ENCODE measurements around the gene FOSL1. TPM values are rescaled to one million over a fixed set of nuclear protein-coding genes. Genes with fewer than 3 reads are reported as not detected.
A peak's percentile ranks its signal among the peaks of the same experiment; 100 is the strongest.

FOSL1 gene
- total and polyA plus RNA-seq, 2 donors (not counting 3 experiments of a cell fraction or from before 2014, with no cell fraction given) = 18.1 to 53.8 TPM

GRCh38 chr11:65917434-65918210 lies 17.4 kb upstream of the FOSL1 start:
- Histone ChIP-seq H3K9me1 (replicated peaks; ENCODE audit: control insufficient read depth, extremely low read depth, insufficient read depth, low read length) (no peaks in the 10 kb centered on the region), H3K79me2 (ENCODE audit: control insufficient read depth, insufficient read depth, low read length) (peaks cover 37% of the 10 kb centered on the region), H3K9me3 (replicated peaks; ENCODE audit: control insufficient read depth, insufficient read depth, low read length) (no peaks in the 10 kb centered on the region), H3K4me3 (replicated peaks in 1 of 3; ENCODE audit: insufficient read depth in 1 of 3, low read depth in 1 of 3, low read length in 3 of 3) (peak overlapping the region; percentile 46 to 90 (median 71)), H3K9ac (replicated peaks; ENCODE audit: extremely low read depth, insufficient read depth, low read length) (peak overlapping the region; percentile 92), H3K4me2 (ENCODE audit: insufficient read depth, low read length) (peak overlapping the region; percentile 69), H2AFZ (ENCODE audit: low read depth, low read length) (no peak overlapping the region), H3K4me1 (ENCODE audit: control insufficient read depth, extremely low read depth, insufficient read depth, low read length) (peaks cover 55% of the 10 kb centered on the region), H3K27ac (ENCODE audit: insufficient read depth, low read depth, low read length) (peak overlapping the region; percentile 92), H4K20me1 (replicated peaks; ENCODE audit: control insufficient read depth, extremely low read depth, insufficient read depth, low read length) (no peaks in the 10 kb centered on the region), H3K36me3 (ENCODE audit: control insufficient read depth in 2 of 2, extremely low read depth in 1 of 2, insufficient read depth in 2 of 2, low read length in 2 of 2) (peaks cover 4 to 5% of the 10 kb centered on the region in 2 experiments), H3K27me3 (ENCODE audit: control insufficient read depth in 2 of 2, insufficient read depth in 2 of 2, low read length in 2 of 2) (no peaks in the 10 kb centered on the region)
- ChIA-PET CTCF (interaction anchor here (0.9 to 4.9 kb wide), 2 partner anchors 27 to 33 kb away, joined by 4 to 73 read pairs; partner anchors contain the start of genes CCDC85B and FIBP), POLR2A (interaction anchor here (0.9 to 2.1 kb wide), 4 partner anchors 16 to 58 kb away, joined by 3 to 7 read pairs (median 5); partner anchors contain the start of genes CCDC85B and FOSL1)
- FAIRE-seq (no peak), DNase-seq (ENCODE audit: low read depth, low spot score) (no peak)
- TF ChIP-seq POLR2A (IDR thresholded peaks at IDR 0.05; ENCODE audit: low read depth, low read length) (peak; percentile 16), MYC (IDR thresholded peaks at IDR 0.05; ENCODE audit: low read depth, low read length) (no peak), CTCF (IDR thresholded peaks at IDR 0.05; ENCODE audit: extremely low read depth in 1 of 2, insufficient read depth in 1 of 2, low read depth in 1 of 2, low read length in 2 of 2) (no peak), JUN (IDR thresholded peaks at IDR 0.05; ENCODE audit: borderline replicate concordance, insufficient read depth, insufficient read length, low read depth) (no peak)
- intact Hi-C loops (cut with micrococcal nuclease) (loop anchor here (5.0 kb wide), 1 partner anchor 135 kb away; the partner anchor contains the start of gene SF3B2), dilution Hi-C loops (cut with MboI; ENCODE audit: extremely low pct_ligation_motif_present, low sequenced_read_pairs) (no loop called here)
- TSS peak; percentile 30 for BruUV-seq (replicated peaks)

All from endothelial cell of umbilical vein (primary cell).